ENCODE data around the gene AHI1.

AHI1 gene

GRCh38 chr6:135295085-135295484 lies 202.5 kb downstream of the AHI1 start:
- DNase-seq (ENCODE audit: low spot score): no peak

GRCh38 chr6:135291288-135292076 lies 206.1 kb downstream of the AHI1 start:
- peak; percentile 11 for DNase-seq (ENCODE audit: low spot score)

GRCh38 chr6:135289816-135290215 lies 207.7 kb downstream of the AHI1 start:
- DNase-seq (ENCODE audit: low spot score): no peak

GRCh38 chr6:135286962-135287538 lies 210.5 kb downstream of the AHI1 start:
- DNase-seq (ENCODE audit: low spot score): no peak

GRCh38 chr6:135285165-135285564 lies 212.4 kb downstream of the AHI1 start:
- no peak for DNase-seq (ENCODE audit: low spot score)

GRCh38 chr6:135283926-135284325 lies 213.6 kb downstream of the AHI1 start:
- no peak for DNase-seq (ENCODE audit: low spot score)

- DNase-seq (ENCODE audit: low spot score): no peak
Measured at GRCh38 chr6:135282395-135282794, 215.1 kb downstream of the AHI1 start.

GRCh38 chr6:135281964-135282363 lies 215.6 kb downstream of the AHI1 start:
- DNase-seq (ENCODE audit: low spot score): no peak

GRCh38 chr6:135281227-135281626 lies 216.3 kb downstream of the AHI1 start:
- DNase-seq (ENCODE audit: low spot score): no peak

GRCh38 chr6:135280375-135281136 lies 217.0 kb downstream of the AHI1 start:
- DNase-seq (ENCODE audit: low spot score): no peak

GRCh38 chr6:135277422-135277821 lies 220.1 kb downstream of the AHI1 start:
- no peak for DNase-seq (ENCODE audit: low spot score)

GRCh38 chr6:135274561-135275293 lies 222.8 kb downstream of the AHI1 start:
- DNase-seq (ENCODE audit: low spot score): no peak

GRCh38 chr6:135271626-135272025 lies 225.9 kb downstream of the AHI1 start:
- no peak for DNase-seq (ENCODE audit: low spot score)

GRCh38 chr6:135270676-135271536 lies 226.6 kb downstream of the AHI1 start:
- no peak for DNase-seq (ENCODE audit: low spot score)

GRCh38 chr6:135269481-135269891 lies 228.1 kb downstream of the AHI1 start:
- DNase-seq (ENCODE audit: low spot score): no peak

GRCh38 chr6:135268740-135269139 lies 228.8 kb downstream of the AHI1 start:
- no peak for DNase-seq (ENCODE audit: low spot score)

- no peak for DNase-seq (ENCODE audit: low spot score)
Measured at GRCh38 chr6:135268263-135268662, 229.3 kb downstream of the AHI1 start.

- DNase-seq (ENCODE audit: low spot score): no peak
Measured at GRCh38 chr6:135267085-135267484, 230.5 kb downstream of the AHI1 start.

GRCh38 chr6:135266675-135267074 lies 230.9 kb downstream of the AHI1 start:
- no peak for DNase-seq (ENCODE audit: low spot score)

GRCh38 chr6:135265278-135265677 lies 232.3 kb downstream of the AHI1 start:
- DNase-seq (ENCODE audit: low spot score): no peak

Measured in COLO829 (cell line).